Superior temporal gyrus (tissue), 1 donor: ENCODE data around the gene ATP2B1.

Experiments used
- DNase-seq: peaks from one replicate; pipeline ENCODE4 v3.0.0-alpha.2; 2016; ENCODE audit errors: extremely low spot score

The ATP2B1 gene

DNA sequence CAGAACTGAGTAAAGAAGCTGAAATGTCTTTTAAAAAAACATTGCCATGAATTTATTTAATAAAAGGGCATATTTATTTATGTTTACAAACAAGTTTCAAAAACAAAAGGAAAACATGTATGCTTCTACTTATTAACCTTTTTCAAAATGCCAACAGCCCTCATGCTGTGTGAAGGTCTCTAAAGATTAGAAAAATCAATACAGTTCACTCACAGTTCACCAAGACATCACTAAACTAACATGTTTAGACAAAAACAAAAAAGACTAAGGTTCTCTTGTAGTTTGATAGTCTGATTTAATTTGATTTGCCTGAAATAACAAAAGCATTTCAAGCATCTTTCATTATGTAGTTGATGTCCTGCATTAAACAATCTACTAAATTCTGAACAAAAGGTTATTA, 118.9 kb downstream of the ATP2B1 start:
- no peak for DNase-seq

DNA sequence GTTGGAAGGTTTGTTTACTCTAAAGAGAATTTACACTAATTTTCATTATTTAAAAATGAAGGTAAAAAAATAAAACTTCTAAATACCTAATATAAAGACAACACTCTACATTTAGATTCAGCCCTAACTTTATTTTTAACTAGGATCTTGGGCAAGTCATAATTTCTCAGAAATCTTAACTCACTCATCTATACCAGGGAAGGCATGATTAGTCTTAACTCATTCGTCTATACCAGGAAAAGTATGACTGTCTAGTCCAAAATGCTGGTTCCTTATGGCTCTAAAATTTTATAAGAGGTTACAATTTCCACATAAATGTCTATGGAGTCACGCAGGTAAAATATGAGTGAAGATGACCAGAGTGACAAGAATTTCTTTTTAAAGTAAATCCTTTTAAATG, 130.1 kb downstream of the ATP2B1 start:
- no peak for DNase-seq

DNA sequence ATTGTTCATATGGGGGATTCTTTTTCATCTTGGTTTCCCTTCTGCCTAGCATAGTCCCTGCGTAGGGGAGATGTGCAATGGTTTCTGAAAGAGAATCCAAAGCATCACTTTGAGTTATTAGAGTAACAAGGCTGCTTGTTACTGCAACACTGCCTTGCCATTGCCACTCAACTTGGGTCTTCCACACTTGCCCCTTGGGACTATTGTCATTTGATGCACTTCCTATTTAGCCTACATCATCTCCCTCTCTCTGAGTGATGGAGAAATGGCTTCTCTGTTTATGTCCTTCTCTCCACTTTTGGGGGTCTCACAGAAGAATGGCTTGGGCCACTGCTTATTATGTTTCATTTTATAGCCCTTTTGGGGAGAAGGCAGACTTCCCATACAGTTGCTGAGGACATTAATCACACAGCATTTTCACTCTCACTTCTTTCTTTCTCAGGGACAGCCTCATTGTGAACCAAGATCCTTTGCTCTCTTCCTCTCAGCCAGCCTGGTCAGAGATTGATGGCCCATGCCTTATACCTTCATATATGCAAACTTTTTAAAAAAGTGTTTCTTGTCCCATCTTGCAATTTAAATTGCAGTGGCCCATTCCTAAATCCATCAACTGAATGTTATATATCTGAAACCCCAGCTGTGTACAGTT, 131.9 kb downstream of the ATP2B1 start:
- no peak for DNase-seq

DNA sequence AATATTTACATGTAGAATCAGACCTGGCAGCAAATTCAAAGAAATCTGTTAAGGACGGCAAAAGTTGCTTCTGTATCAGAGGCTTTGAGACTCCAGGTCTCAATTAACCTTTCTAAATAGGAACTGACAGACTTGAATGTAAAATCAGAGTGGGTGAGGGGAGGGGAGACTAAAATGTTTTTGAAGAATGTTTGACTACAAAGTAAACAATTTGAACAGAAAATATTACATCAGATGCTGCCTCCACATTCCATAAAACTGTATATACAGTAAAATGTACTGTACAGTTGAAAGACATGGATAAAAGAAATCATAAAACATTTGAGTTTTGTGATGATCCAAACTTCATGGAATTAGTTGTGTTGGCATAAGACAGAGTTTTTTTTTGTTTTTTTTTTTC, 133.3 kb downstream of the ATP2B1 start:
- no peak for DNase-seq

DNA sequence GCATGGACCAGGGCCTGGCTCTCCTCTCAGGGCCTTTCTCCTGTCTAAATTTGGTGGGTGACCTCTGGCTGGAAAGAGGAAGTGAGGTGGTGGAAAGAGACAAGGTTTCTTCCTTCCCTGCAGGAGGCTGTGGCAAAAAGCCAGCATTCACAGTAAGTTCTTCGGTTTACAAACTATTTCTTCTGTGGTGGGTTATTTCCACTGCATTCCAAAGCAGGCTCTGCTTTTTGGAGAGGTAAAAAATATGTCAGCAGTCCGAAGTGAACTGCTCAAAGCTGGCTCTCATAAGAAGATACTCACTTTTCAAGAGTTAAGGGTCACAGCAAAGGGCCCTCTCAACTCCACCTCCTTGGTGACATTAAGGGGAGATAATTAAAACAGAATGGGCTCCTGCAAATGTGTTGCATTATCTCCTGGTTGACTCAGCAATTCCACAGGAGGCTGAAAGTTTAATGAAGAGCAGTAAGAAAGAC, 133.9 kb downstream of the ATP2B1 start:
- DNase-seq, result no peak

DNA sequence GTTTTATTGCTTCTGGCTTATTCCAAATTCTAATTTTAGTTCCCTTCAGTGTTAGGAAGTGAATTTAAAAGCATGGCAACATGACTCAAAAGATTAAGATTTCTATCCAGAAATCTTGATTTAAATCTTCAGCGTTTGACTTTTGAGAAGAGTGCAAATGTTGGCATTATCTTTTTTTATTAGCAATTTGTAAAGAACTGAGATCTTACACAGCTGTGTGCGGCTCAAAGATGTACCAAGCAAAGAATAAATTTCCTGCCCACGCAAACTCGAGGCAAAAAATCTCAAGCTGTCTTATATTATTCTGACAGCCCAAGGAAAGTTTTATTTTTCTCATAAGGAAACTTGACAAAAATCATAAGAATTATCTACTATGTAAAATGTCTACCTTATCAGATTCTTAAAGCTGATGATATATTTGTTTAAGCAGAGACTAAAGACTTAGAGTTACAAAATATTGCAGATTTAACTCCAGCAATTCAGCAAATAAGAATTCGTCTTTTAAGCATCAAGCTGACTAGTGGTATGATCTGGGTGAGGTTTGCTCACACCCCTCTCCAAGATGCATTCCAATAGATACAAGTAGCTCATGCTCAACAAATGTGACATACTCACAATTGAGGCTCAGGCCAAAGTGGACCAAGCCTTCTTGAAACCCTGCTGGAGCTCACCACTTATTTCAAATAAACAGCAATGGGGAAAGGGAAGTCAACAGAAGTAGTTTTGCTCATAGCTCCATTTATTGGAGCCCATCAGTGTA, 135.4 kb downstream of the ATP2B1 start:
- no peak for DNase-seq

DNA sequence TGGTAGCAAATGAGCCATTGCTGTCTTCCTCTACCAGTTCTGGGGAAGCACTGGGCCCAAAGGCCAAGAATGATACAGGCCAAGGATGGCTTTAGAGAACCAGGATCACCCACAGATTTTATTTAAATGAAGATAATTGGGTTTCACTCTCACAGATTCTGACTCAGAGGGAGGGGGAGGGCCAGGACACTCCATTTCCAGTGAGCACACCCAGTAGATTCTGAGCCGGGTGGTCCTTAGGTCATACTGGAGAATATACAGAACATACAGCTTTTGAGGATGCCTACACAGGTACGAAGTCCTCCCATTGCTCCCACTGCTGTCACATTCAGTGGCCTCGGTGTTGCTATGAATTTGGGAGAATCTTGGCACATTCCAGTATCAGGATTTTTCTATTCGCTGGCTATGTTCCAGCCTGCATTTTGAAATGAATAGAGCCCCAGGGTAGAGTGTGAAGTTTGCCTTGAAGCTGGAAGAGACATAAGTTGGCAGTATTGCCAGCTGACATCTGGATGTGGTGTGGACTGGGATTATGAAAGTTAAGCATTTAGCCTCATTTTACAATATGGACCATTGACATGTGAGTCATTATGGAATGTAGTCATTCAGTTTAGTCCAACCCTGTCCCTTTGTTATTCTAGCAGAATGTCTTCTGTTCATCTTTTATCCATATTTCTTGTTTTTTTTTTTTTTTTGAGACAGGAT, 137.0 kb downstream of the ATP2B1 start:
- no peak for DNase-seq

DNA sequence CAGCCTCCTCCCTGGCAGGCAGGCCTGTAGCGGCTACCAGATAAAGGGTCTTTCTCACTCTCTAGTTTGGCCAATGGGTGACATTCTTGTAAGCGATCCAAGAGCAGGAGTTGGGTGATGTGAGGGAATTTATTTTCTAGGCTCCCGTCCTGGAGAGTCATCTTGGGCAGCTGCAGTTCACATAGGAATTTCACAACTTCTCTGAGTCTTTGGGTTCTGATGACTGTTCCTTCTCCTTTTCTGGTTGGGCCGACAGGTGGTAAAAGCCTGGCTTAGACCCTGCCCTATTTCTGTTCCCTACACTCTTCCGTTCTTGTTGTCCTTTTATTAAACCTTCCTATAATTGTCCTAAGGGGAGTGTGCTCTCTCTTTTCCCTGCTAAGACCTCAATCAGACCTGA, 140.2 kb downstream of the ATP2B1 start:
- no peak for DNase-seq

DNA sequence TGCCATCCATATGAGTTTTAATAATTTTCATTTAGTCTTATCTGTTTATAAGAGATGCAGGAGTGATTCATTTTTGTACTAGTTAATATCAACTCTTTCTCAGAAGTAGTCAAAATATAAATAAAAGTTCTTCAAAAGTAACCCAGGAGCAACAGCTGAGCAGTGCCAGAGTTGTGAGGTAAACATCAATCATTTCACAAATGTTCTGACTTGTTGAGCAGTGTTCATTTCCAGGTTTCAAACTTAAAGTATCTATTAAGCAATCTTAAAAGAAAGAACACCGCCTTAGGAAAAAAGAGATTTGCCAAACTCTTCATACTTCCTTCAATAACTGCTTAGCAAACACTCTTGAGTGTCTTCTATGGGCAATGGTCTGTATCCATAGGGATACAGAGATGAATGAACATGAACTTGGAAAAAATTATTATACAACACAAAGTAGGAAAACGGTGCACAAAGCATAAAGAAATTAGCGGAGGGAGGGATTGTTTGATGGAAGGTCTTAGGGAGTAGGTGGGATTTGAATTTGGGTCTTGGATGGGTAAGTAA, 140.9 kb downstream of the ATP2B1 start:
- DNase-seq, result no peak

DNA sequence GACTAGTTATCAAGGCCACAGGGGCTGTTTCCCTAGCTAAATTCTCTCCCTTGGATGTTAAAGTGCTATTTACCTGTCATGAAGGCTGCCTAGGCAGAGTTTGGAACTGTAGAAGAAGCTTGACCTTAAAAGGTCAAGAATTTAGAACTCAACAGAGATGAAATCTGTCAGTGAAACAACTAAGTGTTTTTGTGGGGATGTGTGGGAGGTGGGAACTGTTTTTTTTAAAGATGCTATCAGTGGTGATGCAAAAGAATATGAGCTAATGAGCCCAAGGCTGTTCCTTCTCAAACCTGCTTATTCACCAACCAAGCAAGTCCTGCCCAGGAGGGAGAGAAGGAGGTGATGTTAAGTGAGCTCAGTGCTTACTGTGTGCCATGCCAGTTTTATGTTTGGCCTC, 142.0 kb downstream of the ATP2B1 start:
- no peak for DNase-seq

DNA sequence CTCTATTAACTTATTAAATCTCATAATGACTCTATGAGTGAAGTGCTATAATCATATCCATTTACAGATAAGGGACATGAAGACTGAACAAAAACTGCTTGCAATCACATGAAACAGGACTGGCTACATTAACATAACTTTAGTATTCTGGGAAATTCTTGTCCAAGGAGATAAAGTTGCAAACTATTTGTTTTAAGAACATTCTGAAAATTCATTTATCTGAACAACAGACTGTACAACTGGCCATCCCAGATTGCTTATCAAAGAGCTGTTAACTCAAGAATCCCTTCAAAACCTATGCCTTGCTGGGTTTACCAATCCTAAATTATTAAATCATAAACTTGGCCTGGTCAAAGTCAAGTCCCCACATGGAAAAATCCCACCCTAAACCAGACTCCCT, 143.6 kb downstream of the ATP2B1 start:
- no peak for DNase-seq

DNA sequence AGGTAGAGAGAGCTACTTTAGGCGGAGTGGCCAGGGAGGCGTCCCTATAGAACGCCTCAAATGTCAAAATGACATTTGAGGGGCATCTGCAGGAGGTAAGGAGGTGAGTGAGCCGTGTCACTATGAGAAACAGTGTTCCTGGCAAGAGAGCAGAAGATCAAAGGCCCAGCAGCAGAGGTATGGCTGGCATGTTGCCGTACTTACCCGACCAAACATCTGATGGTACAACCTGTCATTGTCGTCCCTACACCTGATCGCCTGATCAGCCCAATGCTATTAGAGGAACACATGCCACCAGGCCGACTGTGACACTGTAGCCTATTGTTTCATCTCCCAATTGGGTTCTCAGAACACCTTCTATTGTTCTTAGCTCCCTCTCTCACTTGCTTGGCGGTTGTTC, 148.9 kb downstream of the ATP2B1 start:
- DNase-seq, result no peak

DNA sequence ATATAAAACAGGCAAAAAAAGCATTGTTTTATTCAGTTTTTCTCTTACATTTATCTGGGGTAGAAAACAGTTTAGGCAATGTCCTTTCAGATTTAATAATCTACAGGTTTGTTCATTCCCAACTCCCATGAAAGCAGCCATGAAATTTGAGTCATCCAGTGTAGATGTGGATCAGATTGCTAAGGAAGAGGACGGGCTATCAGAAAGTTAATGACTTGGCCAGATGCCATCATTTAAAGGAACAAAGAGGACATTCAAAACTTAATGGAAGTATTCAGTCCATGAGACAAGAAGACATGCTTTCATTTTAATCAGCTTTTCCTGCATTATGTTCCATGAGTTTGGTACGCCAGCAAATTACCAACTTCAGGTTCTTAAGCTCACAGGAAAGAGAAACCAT, 151.7 kb downstream of the ATP2B1 start:
- DNase-seq, result no peak

DNA sequence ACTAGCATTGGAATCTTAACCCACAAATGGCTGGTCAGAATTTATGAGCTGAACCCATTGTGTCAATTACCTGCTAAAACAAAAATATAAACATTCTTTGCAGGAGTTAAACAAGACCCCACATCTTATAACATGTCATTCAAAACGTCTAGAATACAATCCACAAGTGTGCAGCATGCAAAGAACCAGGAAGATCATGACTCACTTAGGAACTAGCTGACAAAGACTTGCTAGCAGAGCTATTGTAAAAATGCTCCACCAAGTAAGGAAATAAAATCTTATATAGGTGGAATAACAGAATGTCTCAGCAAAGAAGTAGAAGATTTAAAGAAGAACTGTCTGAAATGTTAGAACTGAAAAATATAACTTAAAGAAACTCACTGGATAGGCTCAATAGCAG, 156.3 kb downstream of the ATP2B1 start:
- no peak for DNase-seq

DNA sequence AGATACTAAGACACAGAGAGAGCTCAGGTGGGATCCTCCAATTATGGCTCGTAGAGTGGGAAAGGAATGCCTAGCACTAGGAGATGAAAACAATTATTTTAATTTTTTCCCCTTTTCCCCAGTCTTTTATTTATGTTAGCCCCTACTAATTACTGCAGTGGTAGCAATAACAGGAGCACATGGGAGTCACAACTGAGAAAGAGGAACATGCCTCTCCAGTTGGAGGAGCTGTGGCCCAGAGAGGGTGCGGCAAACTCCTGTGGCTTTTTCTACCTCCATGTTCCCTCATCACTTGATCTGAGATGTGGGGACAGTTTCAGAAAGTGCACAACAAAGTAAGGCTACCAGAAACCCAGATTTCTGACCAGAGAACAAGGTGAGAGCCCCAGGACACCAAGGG, 156.9 kb downstream of the ATP2B1 start:
- no peak for DNase-seq

DNA sequence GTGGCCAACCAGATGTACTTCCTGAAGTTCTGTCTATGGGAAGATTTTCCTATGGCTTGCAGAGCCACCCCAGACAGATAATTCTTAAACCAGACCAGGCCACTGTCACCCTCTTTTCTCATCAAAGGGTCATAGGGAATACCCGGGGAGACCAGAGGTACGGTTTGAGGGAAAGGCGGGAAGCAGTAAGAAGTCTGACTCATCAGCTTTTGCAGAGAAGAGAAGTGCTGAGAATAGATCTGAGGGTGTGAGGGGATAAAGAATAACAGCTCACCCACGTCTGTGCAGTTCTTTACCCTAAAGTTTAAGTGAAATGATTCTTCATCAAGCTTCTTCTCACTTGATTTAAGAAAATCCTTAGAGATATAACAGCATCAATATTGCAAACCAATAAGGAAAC, 161.5 kb downstream of the ATP2B1 start:
- peak; percentile 51 for DNase-seq

DNA sequence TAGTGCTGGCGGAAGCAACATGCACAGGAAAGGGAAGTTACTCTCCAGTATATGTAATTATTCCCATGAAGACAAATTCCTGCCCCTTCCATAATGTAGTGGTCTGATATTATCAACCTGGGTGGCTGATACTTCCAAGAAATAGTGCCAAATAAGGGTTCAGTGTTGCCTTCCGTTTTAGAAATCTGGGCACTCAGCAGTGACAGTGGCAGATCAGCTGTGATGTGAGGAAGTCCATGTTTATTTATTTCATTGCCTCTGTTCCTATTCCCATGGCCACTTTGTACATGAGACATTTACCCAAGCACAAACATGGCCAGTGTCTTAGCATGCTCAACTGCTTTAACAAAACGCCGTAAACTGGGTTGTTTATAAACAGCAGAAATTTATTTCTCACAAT, 162.5 kb downstream of the ATP2B1 start:
- DNase-seq, result no peak

DNA sequence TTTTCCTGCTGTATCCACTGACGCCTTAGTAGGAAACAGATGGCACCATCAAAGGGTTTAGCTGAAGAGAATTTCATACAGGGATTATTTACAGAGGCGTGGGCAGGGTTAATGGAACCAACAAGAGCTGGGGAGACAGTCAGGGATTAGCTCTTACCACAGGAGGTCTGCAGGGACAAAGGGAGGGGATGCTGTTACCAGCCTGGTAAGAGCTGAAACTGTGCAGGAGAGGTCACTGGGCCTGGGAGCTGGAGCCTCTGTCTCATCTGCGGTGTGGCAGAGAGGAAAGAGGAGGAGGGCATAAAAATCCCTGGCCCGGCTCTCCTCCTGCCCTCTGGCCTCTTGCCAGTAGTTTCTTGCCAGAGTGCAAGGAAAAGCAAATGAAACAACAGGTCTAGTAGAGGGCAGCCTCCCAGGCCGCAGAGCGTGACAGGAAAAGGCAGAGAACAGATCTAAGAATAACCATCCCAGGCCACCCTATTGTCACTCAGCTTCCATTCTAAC, 163.9 kb downstream of the ATP2B1 start:
- DNase-seq, result no peak

DNA sequence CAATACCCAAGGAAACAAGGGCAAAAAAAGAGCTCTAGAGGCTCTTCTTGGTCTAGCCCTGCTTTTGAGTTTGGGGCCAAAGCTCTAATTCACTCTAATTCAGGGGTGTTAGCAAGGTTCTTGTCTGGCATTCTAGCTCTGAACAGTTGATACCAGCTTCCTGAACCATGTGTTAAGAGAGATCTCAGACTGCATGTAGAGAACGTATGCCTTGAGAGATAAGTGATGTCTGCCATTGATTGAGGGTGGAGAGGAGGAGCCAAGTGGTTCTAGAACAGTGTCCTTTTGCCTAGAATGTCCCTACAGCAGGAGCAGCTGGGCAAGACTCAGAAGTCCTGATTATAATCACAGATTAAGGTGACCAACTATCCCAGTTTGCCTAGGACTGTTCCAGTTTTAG, 164.6 kb downstream of the ATP2B1 start:
- peak; percentile 42 for DNase-seq

DNA sequence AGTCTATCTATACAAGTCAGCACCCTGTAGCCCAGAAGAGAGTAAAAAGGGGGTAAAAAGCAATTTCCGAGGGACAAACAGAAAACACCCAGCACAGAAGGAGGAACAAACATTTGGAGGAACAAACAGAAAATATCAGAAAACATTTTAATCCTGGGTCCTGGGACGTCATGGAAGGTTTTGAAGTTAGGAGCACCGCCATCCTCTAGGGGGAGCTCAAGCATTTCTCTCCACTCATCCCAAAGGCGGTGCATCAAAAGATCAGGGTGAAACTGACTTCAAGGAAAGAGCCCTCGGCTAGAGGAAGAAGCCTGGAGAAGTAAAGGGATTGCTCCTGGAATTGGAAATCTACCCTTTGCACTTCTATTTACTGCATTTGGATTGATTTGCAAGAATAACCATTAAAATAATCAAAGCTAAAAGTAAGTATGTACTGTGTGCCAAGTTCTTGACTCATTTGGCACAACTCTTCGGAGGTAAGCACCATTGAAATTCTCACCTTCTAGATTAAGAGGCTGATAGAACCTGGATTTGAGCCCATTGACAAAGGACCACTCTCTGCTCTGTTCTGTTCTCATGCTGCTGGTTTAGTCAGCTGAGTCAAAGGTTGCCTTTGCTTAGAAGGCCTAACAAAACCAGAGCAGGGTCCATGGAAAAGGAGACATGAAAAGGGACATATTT, 165.6 kb downstream of the ATP2B1 start:
- DNase-seq, result peak; percentile 89

DNA sequence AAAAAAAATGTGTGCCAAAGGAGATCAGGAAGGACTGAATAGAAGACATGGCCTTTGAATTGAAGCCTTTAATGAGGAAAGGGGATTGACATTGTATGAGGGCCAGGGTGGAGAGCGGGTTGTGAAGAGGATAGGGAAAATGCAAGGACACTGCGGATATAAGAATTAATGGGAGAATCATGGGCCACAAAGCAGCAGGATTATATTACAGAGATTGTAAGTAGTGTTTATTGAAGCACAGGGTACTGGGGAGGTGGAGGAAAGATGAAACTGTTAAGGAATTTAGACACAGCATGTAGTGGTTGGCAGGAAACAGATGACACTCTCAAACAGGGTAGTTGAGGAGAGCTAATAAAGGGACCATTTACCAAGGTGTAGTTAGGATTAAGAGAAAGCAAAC, 166.4 kb downstream of the ATP2B1 start:
- DNase-seq, result no peak

DNA sequence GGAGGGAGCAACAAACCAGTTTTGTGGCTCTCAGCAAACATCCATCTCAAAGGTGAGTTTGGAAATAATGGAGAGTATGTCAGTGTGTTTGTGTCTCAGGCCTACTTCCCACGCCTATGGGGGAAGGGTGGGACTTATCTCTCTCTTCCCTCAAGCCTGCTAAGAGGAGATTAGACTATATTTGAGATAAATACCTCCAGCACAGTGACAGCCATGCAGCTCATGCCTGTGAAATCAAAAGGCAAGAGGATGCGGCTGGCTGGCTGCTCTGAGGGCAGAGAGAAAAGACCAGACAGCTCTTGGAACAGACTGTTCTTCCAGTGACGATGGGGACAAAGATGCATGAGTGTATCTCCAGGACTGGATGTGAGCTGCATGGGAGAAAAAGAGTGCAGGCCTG, 168.1 kb downstream of the ATP2B1 start:
- no peak for DNase-seq
